Hematopoietic multipotent progenitor cell treated with erythropoietin and hydrocortisone succinate and interleukin-3 and kit ligand, for 17 days (in vitro differentiated cells): ENCODE data around the gene NOXA1.
"Not testable (repeated sequence)": the region's sequence is repeated elsewhere in the genome, so short reads cannot be mapped to it uniquely, and the experiment has no call there.

ENCODE experiments used
- DNase-seq: peaks from one replicate; pipeline ENCODE4 v3.0.0-alpha.2; 2015; ENCODE audit warnings: low spot score

NOXA1 gene

DNA sequence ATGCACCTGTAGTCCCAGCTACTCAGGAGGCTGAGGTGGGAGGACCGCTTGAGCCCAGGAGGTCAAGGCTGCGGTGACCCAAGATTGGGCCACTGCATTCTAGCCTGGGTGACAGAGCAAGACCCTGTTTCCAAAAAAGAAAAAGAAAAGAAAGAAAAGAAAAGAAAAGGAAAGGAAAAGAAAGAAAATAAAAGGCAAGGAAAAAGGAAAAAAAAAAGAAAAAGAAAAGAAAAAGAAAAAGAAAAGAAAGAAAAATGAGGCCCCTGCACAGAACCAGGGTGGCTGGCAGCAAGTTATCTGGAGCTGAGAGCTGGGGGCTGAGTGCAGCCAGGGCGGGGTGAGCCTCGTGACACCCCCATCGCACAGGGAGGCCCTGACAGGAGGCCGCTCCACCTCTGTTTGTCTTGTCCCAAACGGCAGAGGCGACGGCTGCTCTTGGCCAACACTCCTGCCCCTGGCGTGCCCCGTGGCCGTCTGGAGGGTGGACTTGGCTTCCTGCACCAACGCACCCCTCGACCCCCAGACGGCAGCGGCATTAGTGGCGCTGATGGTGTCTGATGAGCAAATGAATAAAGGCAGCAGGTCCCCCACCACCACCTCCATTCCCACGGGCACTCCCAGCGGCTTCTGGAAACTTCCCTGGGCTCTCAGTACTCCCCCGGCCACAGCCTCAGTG is 17.0 kb upstream of the NOXA1 start:
- DNase-seq = no peak

DNA sequence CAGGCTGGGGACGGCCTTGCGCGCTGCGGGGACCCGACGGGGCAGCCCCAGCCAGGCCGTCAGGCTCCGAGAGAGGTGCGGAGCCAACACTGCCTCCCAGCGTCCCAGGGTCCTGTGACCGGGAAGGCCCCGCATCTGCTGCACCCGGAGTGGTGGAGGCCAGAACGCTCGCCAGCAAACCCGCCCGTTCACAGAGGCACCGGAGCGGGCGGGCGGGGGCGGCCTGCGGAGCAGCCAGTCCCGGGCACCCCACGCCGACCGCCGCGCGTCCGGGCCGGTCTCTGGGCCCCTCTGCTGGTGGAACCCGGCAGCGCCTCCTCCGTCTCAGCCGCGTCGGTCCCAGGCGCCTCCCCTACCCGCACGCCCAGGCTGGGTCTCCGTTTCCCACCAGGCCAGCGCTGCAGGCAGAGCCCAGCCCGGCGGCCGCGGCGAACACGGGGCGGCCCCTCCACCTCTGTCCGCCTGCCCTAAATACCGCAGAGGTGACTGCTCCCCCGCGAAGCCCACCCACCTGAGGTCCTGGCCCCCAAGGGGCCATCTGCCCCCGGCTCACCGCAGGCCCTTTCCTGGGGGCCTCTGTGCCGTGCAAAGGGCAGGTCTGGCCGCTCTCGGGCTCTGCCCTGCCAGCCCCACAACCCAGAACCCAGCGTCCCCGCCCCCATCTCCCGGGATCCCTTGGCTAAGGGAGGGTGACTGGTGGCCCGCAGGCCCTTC is 16.2 kb upstream of the NOXA1 start:
- DNase-seq = no peak

DNA sequence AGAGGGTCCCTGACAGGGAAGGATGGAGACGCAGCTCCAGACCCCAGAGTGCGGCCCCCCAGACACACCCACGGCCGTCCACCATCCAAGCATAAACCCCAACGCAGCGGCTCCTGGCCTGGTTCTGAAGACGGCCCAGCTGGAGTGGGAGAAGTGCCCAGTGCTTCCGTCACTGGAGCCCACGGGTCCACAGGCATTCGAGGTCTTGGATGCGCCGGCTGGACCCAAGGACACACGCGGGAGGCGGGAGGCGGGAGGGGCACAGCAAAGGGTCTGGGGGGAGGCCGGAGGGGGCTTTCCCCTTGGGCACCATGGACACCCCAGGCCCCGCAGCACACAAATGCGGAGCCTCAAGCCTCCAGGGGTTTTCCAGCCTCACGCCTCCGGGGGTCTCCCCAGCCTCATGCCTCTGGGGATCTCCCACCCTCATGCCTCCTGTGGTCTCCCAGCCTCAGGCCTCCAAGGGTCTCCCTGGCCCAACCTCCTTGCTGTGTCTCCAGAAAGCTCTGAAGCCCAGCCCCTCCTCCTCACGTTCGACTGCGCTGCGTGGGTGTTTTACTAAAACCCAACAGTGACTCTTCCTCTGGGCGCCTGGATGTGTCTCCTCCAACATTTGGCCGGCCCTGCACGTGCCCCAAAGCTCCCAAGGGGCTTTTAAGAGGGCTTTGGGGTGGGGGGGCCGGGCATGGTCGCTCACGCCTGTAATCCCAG is 15.4 kb upstream of the NOXA1 start:
- DNase-seq = no peak

DNA sequence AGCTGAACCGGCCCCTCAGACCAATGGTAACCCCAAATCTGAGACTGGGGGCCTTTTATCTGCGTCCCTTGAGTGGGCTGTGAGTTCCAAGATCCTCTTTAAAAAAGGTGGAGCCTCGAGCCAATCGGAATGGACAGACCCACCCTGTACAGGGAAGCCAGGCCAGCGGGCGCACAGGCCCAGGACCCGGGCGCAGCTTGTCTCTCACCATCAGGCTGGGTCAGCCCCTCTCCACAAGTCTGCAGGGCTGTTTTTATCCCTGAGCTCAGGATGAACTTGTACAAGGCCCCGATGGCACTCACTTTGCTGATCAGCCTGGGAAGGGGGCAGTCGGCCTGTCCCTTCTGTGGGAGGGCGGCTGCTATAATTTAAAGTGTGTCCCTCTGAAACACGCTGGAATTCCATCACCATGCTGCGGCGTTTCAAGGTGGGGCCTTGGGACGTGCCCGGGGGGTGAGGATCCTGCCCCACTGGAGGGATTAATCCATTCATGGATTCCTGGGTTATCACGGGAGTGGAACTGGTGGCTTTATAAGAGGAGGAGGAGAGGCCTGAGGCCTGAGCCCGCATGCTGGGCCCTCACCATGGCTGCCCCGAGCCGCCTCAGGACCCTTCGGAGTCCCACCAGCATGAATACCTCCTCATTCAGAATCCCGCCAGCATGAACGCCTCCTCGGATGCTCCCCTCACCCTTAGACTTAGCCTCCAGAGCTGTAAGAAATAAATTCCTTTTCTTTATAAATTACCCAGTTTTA is 14.4 kb upstream of the NOXA1 start:
- no peak for DNase-seq

DNA sequence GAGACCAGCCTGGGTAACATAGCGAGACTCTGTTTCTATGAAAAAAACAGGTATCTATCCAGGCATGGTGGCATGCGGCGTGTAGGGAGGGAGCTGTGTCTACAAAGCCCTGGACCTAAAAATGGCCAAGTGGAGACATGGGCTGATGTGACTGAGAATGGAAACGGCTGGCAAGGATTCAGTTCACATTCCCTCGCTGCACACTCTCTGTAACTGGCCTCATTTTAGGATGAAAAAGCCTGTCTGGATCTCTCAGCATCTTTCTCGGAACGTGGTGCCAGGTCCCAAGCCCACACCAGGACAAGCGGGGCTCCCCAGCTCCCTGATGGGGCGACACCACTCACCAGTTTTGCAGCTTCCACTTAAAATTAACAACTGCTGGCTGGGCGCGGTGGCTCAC is 13.7 kb upstream of the NOXA1 start:
- DNase-seq = no peak

DNA sequence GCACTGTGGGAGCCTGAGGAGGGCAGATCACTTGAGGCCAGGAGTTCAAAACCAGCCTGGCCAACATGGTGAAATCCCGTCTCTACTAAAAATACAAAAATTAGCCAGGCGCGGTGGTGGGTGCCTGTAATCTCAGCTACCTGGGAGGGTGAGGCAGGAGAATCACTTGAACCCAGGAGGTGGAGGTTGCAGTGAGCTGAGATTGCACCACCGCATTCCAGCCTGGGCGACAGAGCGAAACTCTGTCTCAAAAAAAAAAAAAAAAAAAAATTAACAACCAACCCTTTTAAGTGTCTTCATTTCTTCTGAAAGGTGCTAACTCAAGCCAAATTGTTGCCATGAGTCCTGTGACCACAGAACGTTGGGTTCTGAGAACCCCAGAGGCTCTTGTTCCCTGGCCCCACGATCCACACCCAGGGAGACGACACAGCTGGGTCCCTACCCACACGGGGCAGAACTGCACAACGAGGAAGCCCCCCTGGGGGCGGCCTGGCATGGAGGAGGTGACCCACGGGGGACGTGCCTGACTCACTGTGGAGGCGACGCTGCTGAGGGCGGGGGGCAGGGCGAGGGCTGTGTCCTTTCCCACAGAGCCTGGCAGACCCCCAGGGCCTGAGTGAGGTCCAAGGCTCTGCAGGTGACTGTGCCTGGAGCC is 12.8 kb upstream of the NOXA1 start:
- not testable (repeated sequence) for DNase-seq

DNA sequence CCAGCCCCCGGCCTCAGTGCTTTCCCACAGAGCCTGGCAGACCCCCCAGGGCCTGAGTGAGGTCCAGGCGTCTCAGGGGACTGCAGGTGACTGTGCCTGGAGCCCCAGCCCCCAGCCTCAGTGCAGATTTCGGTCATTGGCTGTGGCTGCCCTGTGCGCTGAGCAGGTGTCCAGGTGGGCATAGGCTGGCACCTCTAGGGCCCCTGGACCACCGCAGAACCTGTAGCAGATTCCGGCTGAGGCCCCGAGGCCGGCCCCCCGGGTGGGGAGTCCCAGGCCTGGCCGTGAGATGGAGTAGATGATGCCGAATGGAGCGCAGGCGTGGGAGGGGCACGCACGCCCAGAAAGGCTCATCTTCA is 12.3 kb upstream of the NOXA1 start:
- DNase-seq = no peak

DNA sequence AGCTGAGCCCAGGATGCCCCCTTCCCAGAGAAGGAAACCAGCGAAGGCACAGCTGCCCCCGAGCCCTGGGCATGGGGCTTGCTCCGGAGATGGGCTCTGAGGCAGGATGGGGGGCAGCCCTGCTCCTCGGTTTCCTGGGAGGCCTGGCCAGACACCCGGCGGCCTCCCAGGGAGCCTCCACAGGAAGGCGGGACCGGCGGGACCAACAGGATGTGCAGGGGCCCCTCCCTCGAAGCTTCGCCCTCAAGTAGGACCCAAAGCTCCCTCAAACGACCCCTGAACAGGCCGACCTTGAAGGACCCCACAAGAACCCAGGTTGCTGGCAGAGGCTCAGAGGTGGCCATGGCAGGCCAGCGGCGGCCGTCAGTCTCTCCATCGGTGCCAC is 11.9 kb upstream of the NOXA1 start:
- no peak for DNase-seq

DNA sequence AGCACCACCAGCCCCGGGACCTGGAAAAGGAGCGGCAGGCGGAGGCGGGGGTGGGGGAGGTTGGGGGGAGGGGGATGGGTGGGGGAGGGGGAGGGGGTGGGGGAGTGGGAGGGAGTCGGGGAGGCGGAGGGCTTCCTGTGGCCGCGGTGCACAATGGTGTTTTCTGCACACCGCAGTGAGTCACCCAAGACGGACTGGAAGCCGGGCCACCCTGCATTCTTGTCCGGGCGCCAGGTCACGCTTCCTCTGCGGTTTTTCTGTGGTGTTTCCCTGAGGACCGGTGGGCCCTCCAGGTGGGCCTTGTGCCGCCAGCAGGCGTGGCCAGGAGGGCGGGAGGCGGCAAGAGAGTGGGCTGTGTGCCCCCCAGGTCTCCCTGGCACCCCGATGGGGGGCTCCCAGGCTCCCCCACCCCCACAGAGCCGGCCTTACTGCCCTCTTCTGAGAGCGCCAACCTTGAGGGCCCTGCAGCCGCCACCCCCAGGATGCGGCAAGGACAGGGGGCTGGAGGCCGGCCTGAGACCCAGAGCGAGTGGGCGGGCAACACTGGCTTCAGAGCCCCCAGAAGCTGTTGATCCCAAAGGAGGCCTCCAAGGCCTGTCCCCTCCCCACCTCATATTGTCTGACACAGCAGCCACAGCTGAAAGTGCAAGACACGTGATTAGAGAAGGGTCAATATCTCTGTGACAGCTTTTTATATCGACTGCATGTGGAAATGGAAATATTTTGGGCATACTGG is 11.4 kb upstream of the NOXA1 start:
- DNase-seq = no peak

DNA sequence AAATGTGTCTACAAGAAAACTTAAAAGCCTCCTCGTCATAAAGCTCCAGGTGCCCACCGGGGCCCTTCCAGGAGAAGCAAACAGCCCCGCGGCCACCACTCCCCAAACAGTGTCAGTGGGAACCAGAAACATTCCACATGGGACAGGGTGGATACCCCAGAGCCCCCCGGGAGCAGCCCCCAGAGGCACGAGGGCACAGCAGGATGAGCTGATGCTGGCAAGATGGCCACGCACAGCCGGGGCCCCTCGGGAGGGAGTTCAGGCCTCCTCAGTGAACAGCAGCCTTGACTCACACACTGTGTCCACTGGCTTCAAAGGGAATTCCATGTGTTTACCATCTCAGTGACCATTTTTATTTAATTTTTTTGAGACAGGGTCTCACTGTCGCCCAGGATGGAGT is 10.8 kb upstream of the NOXA1 start:
- no peak for DNase-seq

DNA sequence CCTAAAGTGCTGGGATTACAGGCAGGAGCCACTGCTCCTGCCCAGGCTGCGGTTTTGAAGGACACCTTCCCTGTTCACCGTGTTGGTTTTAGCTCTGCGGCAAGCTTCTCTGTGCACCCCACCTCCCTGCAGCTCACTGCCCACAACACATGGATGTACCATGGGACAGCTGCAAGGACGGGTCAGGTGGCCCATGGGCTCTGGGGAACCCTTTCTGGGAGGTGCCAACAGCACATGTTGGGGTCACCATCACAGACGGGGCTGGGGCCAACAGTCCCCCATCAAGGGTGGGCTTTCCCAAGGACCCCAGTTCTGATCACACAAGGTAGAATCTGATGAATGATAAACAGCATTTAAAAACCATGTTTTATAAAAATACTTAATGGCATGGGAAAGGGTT is 7.7 kb upstream of the NOXA1 start:
- no peak for DNase-seq

DNA sequence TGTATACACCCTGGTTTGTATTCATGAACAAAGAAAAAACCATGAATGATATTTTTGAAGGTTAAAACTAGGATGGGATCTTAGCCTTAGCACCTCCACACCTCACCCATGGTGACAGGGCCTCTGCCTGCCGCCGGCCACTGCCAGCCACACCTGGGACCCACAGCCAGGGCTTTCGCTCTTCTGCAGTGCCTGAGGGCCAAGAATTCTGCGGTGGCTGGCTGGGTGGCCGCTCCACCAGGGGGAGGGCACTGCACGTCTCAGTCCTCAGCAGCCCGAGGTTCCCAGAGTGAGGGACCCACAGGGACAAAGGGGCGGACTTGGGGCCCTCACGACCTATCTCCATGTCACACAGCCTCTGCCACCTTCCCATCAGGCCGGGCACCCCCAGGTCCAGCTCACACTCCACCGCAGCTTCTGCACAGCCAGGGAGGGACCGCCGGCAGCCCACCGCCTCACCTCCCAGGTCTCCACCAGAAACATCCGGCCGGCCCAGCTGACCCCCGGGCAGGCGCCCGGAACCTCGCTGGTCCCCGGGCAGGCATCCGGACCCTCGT is 7.1 kb upstream of the NOXA1 start:
- no peak for DNase-seq

DNA sequence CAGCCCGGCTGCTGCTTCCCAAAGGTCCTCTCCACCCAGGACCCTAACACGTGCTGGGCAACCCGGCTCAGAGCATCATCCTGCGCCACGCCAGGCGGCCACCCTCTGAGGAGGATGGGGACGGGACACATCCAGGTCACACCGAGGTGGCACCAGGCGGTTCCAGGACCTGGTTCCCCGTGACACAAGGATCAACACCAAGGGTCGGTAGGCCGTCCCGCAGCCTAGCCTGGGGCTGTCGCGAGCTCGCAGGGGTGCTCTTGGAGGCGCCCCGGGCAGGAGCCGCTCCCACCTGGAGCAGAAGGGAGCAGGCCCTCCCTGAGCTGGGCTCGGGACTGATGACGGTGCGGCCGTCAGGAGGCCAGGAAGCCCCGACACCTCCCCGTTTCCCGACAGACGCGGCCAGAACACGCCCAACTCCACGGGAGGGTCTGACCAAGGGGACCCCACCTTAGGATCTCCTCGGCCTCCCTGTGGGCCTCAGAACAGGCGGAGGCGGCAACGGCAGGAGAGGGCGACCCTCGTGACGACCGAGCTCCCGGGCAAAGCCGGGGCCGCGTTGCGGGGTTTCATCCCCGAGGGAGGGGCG is 6.5 kb upstream of the NOXA1 start:
- no peak for DNase-seq

DNA sequence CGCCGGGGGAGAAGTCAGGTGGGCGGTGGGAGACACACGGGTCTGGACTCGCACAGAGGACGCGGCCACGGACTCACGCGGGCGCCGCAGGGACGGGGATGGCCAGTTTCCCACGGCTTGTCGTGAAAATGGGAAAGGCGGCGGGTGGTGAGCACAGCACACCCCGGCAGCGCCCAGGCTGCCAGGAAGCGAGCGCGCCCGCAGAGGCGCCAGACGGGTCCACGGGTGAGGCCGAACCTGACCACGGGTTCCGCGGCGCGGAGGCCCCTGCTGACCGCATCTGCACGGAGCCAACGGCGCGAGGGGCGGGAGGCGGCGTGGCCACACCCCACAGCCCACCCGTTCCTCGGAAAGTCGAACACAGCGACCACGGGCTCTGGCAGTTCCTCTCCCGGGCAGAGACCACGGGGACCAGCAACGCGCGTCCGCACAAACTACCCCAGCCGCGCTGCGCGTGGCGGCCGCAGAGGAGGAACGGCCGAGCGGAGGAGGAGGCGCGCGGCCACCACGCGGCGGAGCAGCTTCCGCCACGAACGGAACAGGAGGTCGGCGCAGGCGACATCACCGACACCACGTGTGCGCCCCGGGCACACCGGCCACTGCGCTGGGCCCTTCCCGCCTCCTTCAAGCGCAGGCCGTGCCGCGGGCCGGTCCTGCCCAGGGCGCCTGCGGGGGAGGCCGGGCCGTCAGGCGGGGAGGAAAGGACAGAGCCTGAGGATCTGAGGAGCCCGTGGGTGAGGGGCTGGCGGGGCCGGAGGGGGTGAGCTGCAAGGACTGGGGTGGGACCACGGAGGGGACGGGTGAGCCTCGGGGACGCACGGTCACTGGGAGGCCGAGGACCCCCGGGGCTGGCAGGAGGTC is 5.8 kb upstream of the NOXA1 start:
- no peak for DNase-seq

DNA sequence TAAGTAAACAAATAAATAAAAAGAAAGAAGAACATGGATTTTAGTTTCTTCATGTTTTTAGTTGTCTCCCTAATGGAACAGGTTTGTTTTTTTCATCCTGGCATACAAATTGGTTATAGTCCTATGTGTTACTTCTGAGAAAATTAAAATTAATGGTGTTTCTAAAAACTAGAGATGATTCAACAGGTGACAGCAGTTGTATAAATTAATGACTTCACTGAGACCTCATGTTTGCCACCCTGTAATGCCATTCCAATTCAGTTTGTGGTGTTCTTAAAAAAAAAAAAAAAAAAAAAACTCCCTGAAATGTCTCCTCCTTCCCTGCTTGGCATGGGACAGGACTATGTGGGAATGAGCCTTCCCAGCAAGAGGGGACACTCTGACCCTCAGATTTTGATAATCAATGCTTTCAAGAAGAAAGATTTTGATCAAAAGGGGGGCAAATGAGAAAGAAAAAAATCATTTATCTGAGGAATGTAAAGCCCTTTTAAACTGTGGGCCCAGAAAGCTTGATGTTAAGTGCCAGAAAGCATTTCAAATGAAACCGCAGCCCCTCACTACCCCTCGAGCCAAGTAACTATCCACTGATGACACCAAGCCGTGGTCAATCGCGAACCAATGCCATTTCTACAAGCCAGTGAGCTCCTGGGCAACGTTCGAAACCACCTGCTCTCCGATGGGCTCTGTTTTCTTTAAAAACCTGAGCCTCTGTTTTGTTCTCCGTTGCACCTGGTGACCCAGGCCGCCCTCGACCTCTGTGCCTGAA is 1.2 kb upstream of the NOXA1 start:
- no peak for DNase-seq

DNA sequence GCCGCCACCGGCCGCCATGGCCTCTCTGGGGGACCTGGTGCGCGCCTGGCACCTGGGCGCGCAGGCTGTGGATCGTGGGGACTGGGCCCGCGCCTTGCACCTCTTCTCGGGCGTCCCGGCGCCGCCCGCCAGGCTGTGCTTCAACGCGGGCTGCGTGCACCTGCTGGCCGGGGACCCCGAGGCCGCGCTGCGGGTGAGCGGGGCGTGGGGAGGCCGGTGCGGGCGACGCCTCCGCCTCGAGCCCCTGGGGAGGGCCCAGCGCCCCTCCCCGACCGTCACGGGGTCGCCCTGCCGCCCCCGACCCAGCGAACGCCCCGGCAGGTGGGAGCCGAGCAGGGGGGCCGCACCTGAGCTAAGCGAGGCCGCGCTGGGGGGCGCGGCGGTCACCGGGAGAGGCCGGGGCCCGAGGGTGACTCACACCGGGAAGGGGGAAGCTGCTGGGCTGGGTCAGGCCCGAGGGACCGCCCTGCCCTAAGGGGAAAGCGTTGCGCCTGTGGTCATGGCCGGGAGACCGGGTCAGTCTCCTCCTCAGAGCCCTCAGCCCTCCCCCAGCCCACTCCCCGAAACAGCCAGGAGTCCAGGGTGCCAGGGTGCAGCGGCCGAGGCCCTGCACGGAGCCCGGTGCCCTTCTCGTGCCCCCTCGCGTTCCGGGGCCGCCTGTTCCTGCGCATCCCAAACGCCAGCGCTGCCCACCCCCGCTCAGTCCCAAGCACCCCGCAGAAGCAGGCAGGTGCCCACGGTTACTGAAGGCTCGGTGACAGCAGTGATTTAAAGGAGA is 510 bp downstream of the NOXA1 start:
- no peak for DNase-seq

DNA sequence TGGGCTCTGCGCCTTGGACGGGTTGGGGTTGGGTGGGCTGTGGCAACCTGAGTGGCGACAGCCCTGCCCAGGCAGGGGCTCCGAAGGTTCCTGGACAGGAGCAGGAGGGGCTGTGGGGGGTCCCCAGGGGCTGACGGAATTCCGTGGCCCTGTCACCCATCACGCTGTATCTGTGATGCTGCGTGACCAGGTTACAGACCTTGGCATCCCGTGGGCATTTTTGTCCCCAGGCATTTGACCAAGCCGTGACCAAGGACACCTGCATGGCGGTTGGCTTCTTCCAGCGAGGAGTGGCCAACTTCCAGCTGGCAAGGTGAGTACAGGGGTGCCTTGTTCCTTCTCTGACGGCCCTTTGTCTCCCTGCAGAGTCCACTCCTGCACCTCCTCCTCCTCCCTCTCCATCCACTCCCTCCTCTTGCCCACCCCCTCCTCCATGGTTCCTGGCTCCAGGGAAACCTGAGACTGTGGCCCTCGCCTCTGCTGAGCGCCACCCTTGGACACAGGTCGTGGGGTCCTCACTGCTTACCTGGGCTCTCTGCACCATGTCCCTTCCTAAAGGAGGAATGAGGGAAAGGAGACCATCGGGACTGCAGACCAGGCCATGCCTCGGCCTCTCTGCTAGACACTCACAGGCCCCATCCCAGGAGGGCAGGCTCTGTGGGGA is 3.0 kb downstream of the NOXA1 start:
- DNase-seq = no peak
